IMR-90 (cell line): Measurements from ENCODE around the gene CLTA. TPM values are rescaled to one million over a fixed set of nuclear protein-coding genes. Genes with fewer than 3 reads are reported as not detected.

Experiments
- ATAC-seq: fragments of 200-7000 bp; cut with Tn5 transposase; 2 replicates; pipeline ENCODE4 v1.9.1; 2020; ENCODE audit warnings: low read depth, mild to moderate bottlenecking, moderate library complexity
- BruUV-seq: library from RNA; stranded (reverse); fragments of 400-500 nt; replicated peaks from 2 replicates; lab custom pipeline; 2021; lab: Mats Ljungman, UMichigan
- CTCF ChIA-PET: fragments of 300-600 bp; formaldehyde crosslinking; extraction: SDS; loops from one replicate; lab custom pipeline; 2021; ENCODE audit warnings: antibody characterized with exemption; lab: Yijun Ruan, JAX
- POLR2A ChIA-PET: fragments of 300-600 bp; sonication (Branson Sonifier 250); formaldehyde crosslinking; loops from one replicate; lab custom pipeline; 2022; ENCODE audit warnings: antibody characterized with exemption; ENCODE audit not compliant: unreplicated experiment; lab: Charles Lee
- DNase-seq: peaks from one replicate; pipeline ENCODE4 v3.0.0; 2013
- H2AFZ ChIP-seq: replicated peaks from 2 replicates; pipeline ENCODE3; 2013; ENCODE audit warnings: low read length, mild to moderate bottlenecking; ENCODE audit not compliant: poor library complexity
- H2AK5ac ChIP-seq: 2 replicates; pipeline ENCODE4 v1.6.1; 2013; ENCODE audit warnings: low read depth, low read length, inconsistent platforms
- H2AK9ac ChIP-seq: replicated peaks from 2 replicates; pipeline ENCODE3; 2013; ENCODE audit warnings: mild to moderate bottlenecking, low read depth, low read length, moderate library complexity; ENCODE audit not compliant: poor library complexity
- H2BK120ac ChIP-seq: 2 replicates; pipeline ENCODE4 v1.6.1; 2013; ENCODE audit warnings: low read depth, low read length, inconsistent platforms
- H2BK15ac ChIP-seq: 3 replicates; pipeline ENCODE4 v1.6.1; 2013; ENCODE audit warnings: low read depth, low read length, inconsistent platforms
- H2BK20ac ChIP-seq: 2 replicates; pipeline ENCODE4 v1.6.1; 2013; ENCODE audit warnings: low read depth, mild to moderate bottlenecking, inconsistent platforms, low read length, moderate library complexity
- H2BK5ac ChIP-seq: 2 replicates; pipeline ENCODE4 v1.6.1; 2013; ENCODE audit warnings: mild to moderate bottlenecking, low read depth, low read length, inconsistent platforms; ENCODE audit not compliant: poor library complexity, severe bottlenecking
- H3K14ac ChIP-seq: replicated peaks from 2 replicates; pipeline ENCODE4 v1.6.1; 2013; ENCODE audit warnings: low read depth, low read length, inconsistent platforms
- H3K18ac ChIP-seq: 2 replicates; pipeline ENCODE4 v1.6.1; 2013; ENCODE audit warnings: low read depth, low read length, control low read depth
- H3K23ac ChIP-seq: 2 replicates; pipeline ENCODE4 v1.6.1; 2013; ENCODE audit warnings: low read depth, low read length, inconsistent platforms
- H3K27ac ChIP-seq: 2 replicates; pipeline ENCODE4 v1.5.1; 2013; ENCODE audit warnings: mild to moderate bottlenecking, control low read depth, low read length; ENCODE audit not compliant: insufficient read depth
- H3K27me3 ChIP-seq: 2 replicates; pipeline ENCODE4 v1.6.1; 2013; ENCODE audit warnings: low read length; ENCODE audit not compliant: control insufficient read depth, insufficient read depth
- H3K36me3 ChIP-seq: 2 replicates; pipeline ENCODE4 v1.6.1; 2013; ENCODE audit warnings: low read length, mixed read lengths; ENCODE audit not compliant: control insufficient read depth, insufficient read depth
- H3K4ac ChIP-seq: 2 replicates; pipeline ENCODE4 v1.6.1; 2013; ENCODE audit warnings: low read depth, low read length, inconsistent platforms
- H3K4me1 ChIP-seq: 2 replicates; pipeline ENCODE4 v1.6.1; 2013; ENCODE audit warnings: low read length, mixed read lengths; ENCODE audit not compliant: control insufficient read depth, insufficient read depth
- H3K4me2 ChIP-seq: 2 replicates; pipeline ENCODE4 v1.6.1; 2013; ENCODE audit warnings: low read depth, mild to moderate bottlenecking, control low read depth, low read length, moderate library complexity
- H3K4me3 ChIP-seq: 2 replicates; pipeline ENCODE4 v1.5.1; 2013; ENCODE audit warnings: low read depth, mild to moderate bottlenecking, control low read depth, low read length, moderate library complexity; ENCODE audit not compliant: insufficient read depth
- H3K56ac ChIP-seq: 2 replicates; pipeline ENCODE4 v1.6.1; 2013; ENCODE audit warnings: low read length, inconsistent platforms; ENCODE audit not compliant: insufficient read depth; ENCODE audit errors: extremely low read depth
- H3K79me1 ChIP-seq, 2 experiments: 2 replicates each; pipeline ENCODE4 v1.6.1; 2013; ENCODE audit warnings: low read length in 2 of 2, inconsistent platforms in 1 of 2, low read depth in 1 of 2
- H3K9ac ChIP-seq: 2 replicates; pipeline ENCODE4 v1.6.1; 2013; ENCODE audit warnings: low read depth, low read length, control low read depth
- H3K9me1 ChIP-seq: 2 replicates; pipeline ENCODE4 v1.6.1; 2013; ENCODE audit warnings: low read length, inconsistent platforms; ENCODE audit not compliant: insufficient read depth
- H3K9me3 ChIP-seq: 2 replicates; pipeline ENCODE4 v1.6.1; 2013; ENCODE audit warnings: low read length; ENCODE audit not compliant: control insufficient read depth, insufficient read depth
- H4K20me1 ChIP-seq: 2 replicates; pipeline ENCODE4 v1.6.1; 2013; ENCODE audit warnings: low read length, inconsistent platforms; ENCODE audit not compliant: insufficient read depth
- H4K5ac ChIP-seq: 2 replicates; pipeline ENCODE4 v1.6.1; 2013; ENCODE audit warnings: mild to moderate bottlenecking, low read depth, low read length, control low read depth
- H4K8ac ChIP-seq, 2 experiments: 2 replicates each; pipeline ENCODE4 v1.6.1; 2013; ENCODE audit warnings: low read depth in 2 of 2, low read length in 2 of 2, control low read depth in 1 of 2, inconsistent platforms in 1 of 2
- H4K91ac ChIP-seq: 2 replicates; pipeline ENCODE4 v1.6.1; 2013; ENCODE audit warnings: low read depth, low read length, inconsistent platforms; ENCODE audit not compliant: insufficient read depth
- BHLHE40 ChIP-seq: fragments of 150-350 bp; IDR thresholded peaks from 2 replicates; pipeline ENCODE4 v1.6.1; 2016; ENCODE audit warnings: mild to moderate bottlenecking, low read depth, low read length
- CEBPB ChIP-seq: IDR thresholded peaks from 2 replicates; pipeline ENCODE4 v1.6.1; 2012; ENCODE audit warnings: low read depth, low read length, improper control_type of control experiment
- CHD1 ChIP-seq: IDR thresholded peaks from 2 replicates; pipeline ENCODE4 v1.6.1; 2012; ENCODE audit warnings: low read depth, low read length, improper control_type of control experiment
- FOS ChIP-seq: fragments of 150-350 bp; IDR thresholded peaks from 2 replicates; pipeline ENCODE4 v1.6.1; 2016; ENCODE audit warnings: low read depth, low read length
- MAZ ChIP-seq: IDR thresholded peaks from 2 replicates; pipeline ENCODE4 v1.6.1; 2012; ENCODE audit warnings: low read depth, mild to moderate bottlenecking, low read length, improper control_type of control experiment, moderate library complexity, borderline replicate concordance
- NFE2L2 ChIP-seq: fragments of 150-350 bp; IDR thresholded peaks from 2 replicates; pipeline ENCODE4 v1.6.1; 2016; ENCODE audit warnings: low read depth, mild to moderate bottlenecking, low read length
- POLR2A ChIP-seq: IDR thresholded peaks from 2 replicates; pipeline ENCODE4 v1.6.1; 2012; ENCODE audit warnings: mild to moderate bottlenecking, low read depth, low read length
- RCOR1 ChIP-seq: IDR thresholded peaks from 2 replicates; pipeline ENCODE4 v1.6.1; 2012; ENCODE audit warnings: mild to moderate bottlenecking, low read length, improper control_type of control experiment; ENCODE audit not compliant: insufficient replicate concordance
- RFX5 ChIP-seq: IDR thresholded peaks from 2 replicates; pipeline ENCODE4 v1.8.0; 2012; ENCODE audit warnings: low read depth, mild to moderate bottlenecking, low read length, moderate library complexity
- SMC3 ChIP-seq: fragments of 150-350 bp; IDR thresholded peaks from 2 replicates; pipeline ENCODE4 v1.6.1; 2016; ENCODE audit warnings: low read depth, mild to moderate bottlenecking, antibody characterized with exemption, low read length, moderate library complexity
- WGBS, 2 experiments: methylation state at CpG; one replicate each; pipeline versions ENCODE4 v1.1.5 to v1.1.7; 2013; ENCODE audit warnings: missing lambda C conversion rate in 2 of 2; ENCODE audit not compliant: insufficient read length in 1 of 2; ENCODE audit errors: extremely low coverage in 2 of 2; 5-methylcytosine and 5-hydroxymethylcytosine counted together
- dilution Hi-C: fragments of 300-500 bp; cut with HindIII; formaldehyde crosslinking; loops from one replicate; pipeline ENCODE4 v1.14.3; 2018; ENCODE audit warnings: low sequenced_read_pairs; ENCODE audit not compliant: unreplicated experiment
- in situ Hi-C: fragments of 300-500 bp; cut with MboI; formaldehyde crosslinking; loops from 3 replicates; pipeline ENCODE4 v1.14.3; 2019; ENCODE audit warnings: low sequenced_read_pairs, inconsistent platforms, mixed read lengths
- intact Hi-C: fragments of 100-400 bp; cut with micrococcal nuclease; formaldehyde crosslinking; loops from 2 replicates; pipeline ENCODE4 v1.10.0; 2022
- polyA plus RNA-seq, 3 experiments: library from polyadenylated mRNA; depleted of rRNA; stranded (reverse); fragments of >200 nt; gene quantifications; 2 replicates each; pipeline ENCODE4 v1.2.3, GENCODE V29; 2012; ENCODE audit warnings: low replicate concordance in 1 of 3
- total RNA-seq: library from RNA; depleted of rRNA; stranded (reverse); fragments of >200 nt; gene quantifications from 2 replicates; pipeline ENCODE4 v1.2.3, GENCODE V29; 2012
- TF ChIP-seq, protein P1 (sequence below): fragments of 150-350 bp; IDR thresholded peaks from 2 replicates; pipeline ENCODE4 v1.6.1; 2016; ENCODE audit warnings: low read depth, mild to moderate bottlenecking, low read length, moderate library complexity, borderline replicate concordance

CLTA gene
- total and polyA plus RNA-seq, 2 of the 4 experiments (the other 2 are of a cell fraction): 133 to 246 TPM

DNA sequence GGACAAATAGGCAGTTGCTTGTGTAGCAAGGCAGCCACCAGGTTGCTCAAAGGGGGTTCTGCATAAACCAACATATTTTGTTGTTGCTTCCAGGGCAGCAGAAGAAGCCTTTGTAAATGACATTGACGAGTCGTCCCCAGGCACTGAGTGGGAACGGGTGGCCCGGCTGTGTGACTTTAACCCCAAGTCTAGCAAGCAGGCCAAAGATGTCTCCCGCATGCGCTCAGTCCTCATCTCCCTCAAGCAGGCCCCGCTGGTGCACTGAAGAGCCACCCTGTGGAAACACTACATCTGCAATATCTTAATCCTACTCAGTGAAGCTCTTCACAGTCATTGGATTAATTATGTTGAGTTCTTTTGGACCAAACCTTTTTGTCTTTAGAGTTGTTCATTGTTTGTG, 20.8 kb downstream of the CLTA start:
- Histone ChIP-seq H2AFZ (no peak overlapping the region), H2AK9ac (no peak overlapping the region), H3K27me3 (no peaks in the 10 kb centered on the region), H2BK5ac (no peak overlapping the region), H3K9ac (no peak overlapping the region), H3K79me1 (peaks cover 56 to 89% of the 10 kb centered on the region in 2 experiments), H3K4me1 (peaks cover 30% of the 10 kb centered on the region), H3K9me1 (peaks cover 44% of the 10 kb centered on the region), H3K4ac (no peak overlapping the region), H4K5ac (no peak overlapping the region), H4K91ac (no peak overlapping the region), H3K36me3 (peaks cover 63% of the 10 kb centered on the region), H2AK5ac (no peak overlapping the region), H3K4me3 (no peak overlapping the region), H4K8ac (no peak overlapping the region), H3K27ac (no peak overlapping the region), H3K9me3 (no peaks in the 10 kb centered on the region), H2BK120ac (no peak overlapping the region), H2BK15ac (no peak overlapping the region), H3K56ac (no peak overlapping the region), H2BK20ac (no peak overlapping the region), H3K14ac (no peak overlapping the region), H4K20me1 (peaks cover 75% of the 10 kb centered on the region), H3K4me2 (no peak overlapping the region), H3K18ac (no peak overlapping the region), H3K23ac (no peak overlapping the region)
- intact Hi-C loops: loop anchor here (5.0 kb wide), 1 partner anchor 116 kb away; no protein-coding TSS in a partner anchor
- ATAC-seq (no peak), DNase-seq (no peak)
- CTCF ChIA-PET: interaction anchor here (2.4 kb wide), 1 partner anchor 22 kb away, joined by 6 read pairs; no protein-coding TSS in a partner anchor
- WGBS, 2 experiments: 83% methylated on average over 4 of the region's 7 CpGs; no CpG with 5 or more reads in 1 of the 2 experiments
- in situ Hi-C loops: no loop called here
- BruUV-seq: no TSS peak
- POLR2A ChIA-PET: no interaction called here
- TF ChIP-seq, protein P1, sequence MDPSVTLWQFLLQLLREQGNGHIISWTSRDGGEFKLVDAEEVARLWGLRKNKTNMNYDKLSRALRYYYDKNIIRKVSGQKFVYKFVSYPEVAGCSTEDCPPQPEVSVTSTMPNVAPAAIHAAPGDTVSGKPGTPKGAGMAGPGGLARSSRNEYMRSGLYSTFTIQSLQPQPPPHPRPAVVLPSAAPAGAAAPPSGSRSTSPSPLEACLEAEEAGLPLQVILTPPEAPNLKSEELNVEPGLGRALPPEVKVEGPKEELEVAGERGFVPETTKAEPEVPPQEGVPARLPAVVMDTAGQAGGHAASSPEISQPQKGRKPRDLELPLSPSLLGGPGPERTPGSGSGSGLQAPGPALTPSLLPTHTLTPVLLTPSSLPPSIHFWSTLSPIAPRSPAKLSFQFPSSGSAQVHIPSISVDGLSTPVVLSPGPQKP: no peak
- TF ChIP-seq FOS (no peak), MAZ (no peak), NFE2L2 (no peak), RCOR1 (no peak), BHLHE40 (no peak), RFX5 (no peak), SMC3 (no peak), POLR2A (no peak), CHD1 (no peak), CEBPB (no peak)
- dilution Hi-C loops: no loop called here
